Measurements from ENCODE around the gene NOTCH2.
A peak's percentile ranks its signal among the peaks of the same experiment; 100 is the strongest.
"Not testable (repeated sequence)": the region's sequence is repeated elsewhere in the genome, so short reads cannot be mapped to it uniquely, and the experiment has no call there.

NOTCH2 gene

GRCh38 chr1:120048208-120048607 is 21.3 kb downstream of the NOTCH2 start:
- not testable (repeated sequence) for DNase-seq

GRCh38 chr1:120041771-120042170 is 27.7 kb downstream of the NOTCH2 start:
- not testable (repeated sequence) for DNase-seq

DNA sequence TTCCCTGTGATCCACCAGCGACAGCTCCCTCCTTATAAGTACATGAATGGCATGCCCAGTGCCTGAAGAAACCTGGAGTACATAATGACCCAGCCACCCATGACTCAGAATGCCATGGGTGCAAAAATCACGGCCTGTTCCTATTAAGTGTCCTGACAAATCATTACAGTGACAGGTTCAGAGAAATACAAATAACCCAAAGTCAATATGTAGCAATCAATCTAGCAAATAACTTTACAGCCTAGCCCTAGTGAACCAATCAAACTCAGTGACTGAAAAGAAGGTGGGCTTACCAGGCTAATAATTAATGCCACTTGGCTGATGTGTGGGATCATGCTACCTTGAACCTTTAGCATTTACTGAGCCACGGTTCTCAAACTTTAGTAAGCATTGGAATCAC is 37.2 kb downstream of the NOTCH2 start:
- not testable (repeated sequence) for DNase-seq

GRCh38 chr1:120023791-120024190 is 45.7 kb downstream of the NOTCH2 start:
- not testable (repeated sequence) for DNase-seq

DNA sequence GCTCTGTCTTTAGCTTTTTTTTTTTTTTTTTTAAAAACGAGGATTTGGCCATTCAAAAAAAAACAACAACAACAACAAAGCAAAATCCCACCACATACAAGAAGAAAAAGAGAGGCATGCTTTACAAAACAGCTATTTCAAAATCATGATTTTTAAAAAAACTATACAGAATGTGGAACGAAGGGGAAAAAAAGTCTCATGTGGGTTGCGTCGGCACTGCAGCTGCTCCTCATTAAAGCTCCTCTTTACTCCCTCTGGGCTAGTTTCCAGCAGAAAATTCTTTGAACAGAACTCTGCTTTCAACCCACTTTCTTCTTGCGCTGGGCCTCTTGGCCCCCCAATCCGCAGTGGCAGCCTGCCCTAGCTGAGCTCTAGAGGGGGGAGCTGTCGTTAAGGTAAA is 54.5 kb downstream of the NOTCH2 start:
- DNase-seq: not testable (repeated sequence)

DNA sequence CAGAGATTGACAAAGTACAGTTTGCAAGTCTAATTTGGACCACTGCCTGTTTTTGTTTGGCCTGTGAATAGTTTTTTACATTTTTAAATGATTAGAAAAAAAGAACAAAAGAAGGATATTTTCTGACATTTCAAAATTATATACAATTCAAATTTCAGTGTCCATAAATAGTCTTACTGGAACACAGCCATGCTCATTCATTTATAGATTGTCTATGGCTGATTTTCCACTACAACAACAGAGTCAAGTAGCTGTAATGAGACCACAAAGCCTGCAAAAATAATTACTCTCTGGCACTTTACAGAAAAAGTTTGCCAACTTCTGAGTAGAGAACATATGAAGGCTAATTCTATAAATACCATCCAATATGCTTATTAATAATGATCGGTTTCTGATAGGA is 61.1 kb downstream of the NOTCH2 start:
- not testable (repeated sequence) for DNase-seq

DNA sequence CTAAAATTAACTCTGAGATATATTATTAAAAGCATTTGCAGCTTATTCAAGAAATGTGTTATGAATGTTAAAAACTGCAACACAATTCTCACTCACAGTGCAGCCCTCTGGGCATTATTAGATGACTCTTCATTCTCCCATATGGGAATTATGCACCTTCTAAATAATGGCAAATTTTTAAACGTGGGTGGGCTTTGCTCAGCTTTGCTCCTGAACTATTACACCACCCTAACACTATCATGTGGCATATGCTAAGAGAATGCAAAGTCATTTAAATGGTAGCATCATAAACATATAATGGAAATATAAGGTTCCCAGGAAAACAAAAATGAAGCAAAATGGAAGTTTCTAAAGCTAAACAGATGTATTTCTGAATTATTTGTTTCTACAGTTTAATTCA is 61.6 kb downstream of the NOTCH2 start:
- not testable (repeated sequence) for DNase-seq

DNA sequence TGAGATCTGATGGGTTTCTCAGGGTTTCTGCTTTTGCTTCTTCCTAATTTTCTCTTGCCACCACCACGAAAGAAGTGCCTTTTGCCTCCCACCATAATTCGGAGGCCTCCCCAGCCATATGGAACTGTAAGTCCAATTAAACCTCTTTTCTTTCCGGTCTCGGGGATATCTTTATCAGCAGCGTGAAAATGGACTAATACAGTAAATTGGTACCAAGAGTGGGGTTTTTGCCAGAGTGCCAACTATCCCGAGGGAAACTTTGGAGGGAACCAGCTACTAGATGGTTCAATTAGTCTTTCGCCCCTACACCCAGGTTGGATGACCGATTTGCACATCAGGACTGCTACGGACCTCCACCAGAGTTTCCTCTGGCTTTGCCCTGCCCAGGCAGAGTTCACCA is 68.4 kb downstream of the NOTCH2 start:
- DNase-seq: not testable (repeated sequence)

GRCh38 chr1:119996731-119997312 is 72.6 kb downstream of the NOTCH2 start:
- not testable (repeated sequence) for DNase-seq

GRCh38 chr1:119995975-119996374 is 73.5 kb downstream of the NOTCH2 start:
- not testable (repeated sequence) for DNase-seq

- peak in 1 of 2 donors; percentile 2 for DNase-seq
Observed at GRCh38 chr1:119988306-119989062, 81.0 kb downstream of the NOTCH2 start.

DNA sequence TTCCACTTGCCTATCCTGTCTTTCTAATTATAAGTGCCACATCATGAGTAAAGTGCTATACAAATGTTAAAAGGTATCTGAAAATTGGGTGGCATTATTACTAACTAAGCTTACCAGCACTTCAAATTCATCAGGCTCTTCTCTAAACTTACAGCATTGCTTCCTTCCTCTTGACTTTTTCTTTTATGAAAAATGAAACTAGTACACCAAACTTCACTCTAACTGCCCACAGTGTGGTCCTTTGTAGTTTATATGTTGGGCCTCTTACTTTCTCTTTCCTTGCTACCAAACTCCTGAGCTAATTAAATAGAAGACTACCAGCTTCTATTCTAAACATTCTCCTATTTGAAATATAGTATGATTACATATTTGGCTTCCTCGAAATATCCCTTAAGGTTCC is 81.8 kb downstream of the NOTCH2 start:
- DNase-seq: no peak

- DNase-seq: no peak
Observed at GRCh38 chr1:119987112-119987511, 82.3 kb downstream of the NOTCH2 start.

DNA sequence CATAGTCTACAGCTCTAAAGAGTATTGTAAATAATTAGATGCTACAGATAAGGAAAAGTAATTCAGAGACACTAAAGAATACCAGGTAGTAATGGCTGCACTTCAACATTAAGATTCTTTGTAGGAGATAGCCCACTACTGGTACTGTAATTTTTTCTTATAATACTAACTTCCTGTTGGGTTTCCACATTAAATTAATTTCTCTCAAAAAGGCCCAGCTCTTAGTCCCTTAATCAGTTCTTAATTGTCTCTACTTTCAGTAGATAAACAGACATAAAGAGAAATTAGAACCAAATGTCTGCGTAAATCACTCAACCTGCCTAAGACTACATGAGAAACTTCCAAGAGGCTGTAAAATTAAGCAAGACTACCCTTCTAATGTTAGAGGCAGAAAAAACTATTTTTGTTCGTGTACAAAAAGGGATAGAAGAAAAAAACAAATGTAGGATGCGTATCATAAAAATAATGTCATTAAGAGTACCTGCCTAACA is 83.4 kb downstream of the NOTCH2 start:
- no peak for DNase-seq

- DNase-seq: no peak
Observed at GRCh38 chr1:119984771-119985170, 84.7 kb downstream of the NOTCH2 start.

DNA sequence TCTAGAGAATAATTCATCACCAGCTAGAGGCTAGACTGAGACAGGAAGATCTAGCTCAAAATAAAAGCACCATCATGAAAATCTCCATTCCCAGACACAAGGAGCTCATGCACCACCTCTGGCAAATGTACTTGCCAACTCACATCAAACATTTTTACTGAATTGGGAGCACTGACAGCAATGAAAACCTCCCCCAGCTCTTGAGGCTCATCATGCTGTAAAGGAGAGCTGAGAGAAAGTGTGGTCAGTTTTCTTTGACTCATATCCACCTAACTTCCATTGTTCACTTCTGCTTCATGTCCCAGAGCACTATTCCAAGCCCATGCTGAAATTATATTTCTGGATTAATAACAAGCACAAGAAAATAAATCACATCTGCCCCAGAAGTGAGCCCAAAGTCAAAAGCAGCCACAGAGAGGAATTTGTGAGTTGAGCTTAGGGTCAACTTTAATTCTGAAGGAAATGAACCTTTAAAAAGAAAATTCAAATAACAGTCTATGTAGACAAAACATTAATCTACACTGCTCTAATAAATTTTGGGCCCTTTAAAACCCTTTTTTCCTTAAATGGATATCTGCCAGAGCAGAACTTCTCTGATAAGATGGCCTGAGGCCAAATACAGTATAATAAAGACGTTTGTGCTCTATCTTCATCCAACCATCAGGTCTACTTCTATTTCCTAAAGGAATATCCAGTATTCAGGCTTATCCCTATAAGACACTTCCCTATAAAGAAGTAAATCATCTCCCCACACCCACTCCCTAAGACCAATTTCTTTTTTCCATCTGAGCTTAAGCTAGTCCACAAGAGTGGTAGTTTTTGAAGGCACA is 87.3 kb downstream of the NOTCH2 start:
- DNase-seq: no peak

DNA sequence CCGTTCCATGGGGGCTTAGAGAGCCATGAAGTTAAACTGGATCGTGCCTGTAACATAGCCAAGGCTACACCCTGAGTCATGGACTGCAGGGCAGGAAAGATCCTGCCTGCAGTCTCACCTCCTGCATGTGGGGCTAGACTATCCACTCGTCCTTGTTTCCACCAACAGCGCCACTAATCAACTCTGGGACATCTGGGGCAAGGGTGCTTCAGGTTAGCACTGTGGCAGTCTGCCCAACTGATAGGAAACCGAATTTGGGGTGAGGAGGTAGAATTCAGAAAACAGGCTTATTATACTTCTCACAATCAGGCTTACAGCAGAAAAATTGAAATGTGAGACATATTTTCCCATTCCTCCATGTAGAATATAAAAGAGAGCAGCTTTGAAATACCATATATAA is 88.0 kb downstream of the NOTCH2 start:
- no peak for DNase-seq

- no peak for DNase-seq
Observed at GRCh38 chr1:119978018-119978505, 91.4 kb downstream of the NOTCH2 start.

DNA sequence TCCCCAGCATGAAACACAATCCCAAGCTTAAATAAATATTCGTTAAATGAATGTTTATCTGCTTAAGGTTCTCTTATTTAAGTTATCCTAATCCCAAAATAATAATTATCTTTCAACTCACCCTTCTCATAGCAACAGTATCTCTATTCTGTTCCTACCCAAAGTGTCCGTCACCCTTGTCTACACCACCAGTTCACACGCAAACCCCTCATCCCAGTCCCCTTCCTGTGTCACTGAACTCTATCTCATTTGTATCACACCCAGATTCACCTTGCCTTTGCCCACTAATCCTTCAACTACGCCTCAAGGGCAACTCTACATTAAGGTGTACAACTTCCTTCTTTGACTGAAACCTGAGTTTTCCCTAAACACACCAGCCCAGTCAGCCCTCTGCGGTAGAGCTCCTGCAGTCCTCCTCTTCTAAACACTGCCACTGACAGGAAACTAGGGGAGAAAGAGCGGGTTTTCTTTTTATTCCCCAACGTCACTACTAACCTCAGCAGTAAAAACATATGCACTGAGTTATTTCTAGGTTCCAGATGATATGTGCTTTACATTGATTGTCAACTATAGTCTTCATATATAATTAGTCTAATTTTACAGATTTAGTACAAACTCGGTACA is 92.2 kb downstream of the NOTCH2 start:
- DNase-seq: not testable (repeated sequence)

GRCh38 chr1:119975582-119976254 is 93.7 kb downstream of the NOTCH2 start:
- not testable (repeated sequence) for DNase-seq

DNA sequence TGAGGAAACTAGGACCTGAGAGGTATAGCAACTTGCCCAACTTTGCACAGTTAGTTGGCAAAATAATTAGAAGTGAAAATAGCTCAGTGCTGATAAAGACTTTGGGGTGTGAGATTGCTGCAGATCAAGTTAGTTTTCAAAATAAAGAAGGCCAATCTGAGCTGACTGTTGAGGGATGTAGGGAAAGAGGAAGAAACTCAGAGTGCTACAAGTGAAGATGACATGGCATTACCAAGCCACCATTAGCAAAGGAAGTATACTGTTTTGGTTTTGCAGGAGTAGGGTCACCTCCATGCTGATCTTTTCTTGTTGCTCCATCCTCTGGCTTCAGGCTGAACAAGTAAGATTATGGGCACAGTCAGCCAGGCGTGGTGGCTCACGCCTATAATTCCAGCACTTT is 94.5 kb downstream of the NOTCH2 start:
- DNase-seq: no peak

GRCh38 chr1:119974013-119974412 is 95.4 kb downstream of the NOTCH2 start:
- no peak for DNase-seq

All from stimulated activated CD4-positive, alpha-beta T cell treated with anti-CD3 and anti-CD28 coated beads, Interleukin-2, amount 100 ng/mL, for 24 hours (primary cell).